ENCODE data around the gene LPA. TPM values are rescaled to one million over a fixed set of nuclear protein-coding genes. Genes with fewer than 3 reads are reported as not detected.
"Not testable (repeated sequence)": the region's sequence is repeated elsewhere in the genome, so short reads cannot be mapped to it uniquely, and the experiment has no call there.

LPA gene
- total RNA-seq, 1 experiment from 2014 or later, result 0.13 TPM

DNA sequence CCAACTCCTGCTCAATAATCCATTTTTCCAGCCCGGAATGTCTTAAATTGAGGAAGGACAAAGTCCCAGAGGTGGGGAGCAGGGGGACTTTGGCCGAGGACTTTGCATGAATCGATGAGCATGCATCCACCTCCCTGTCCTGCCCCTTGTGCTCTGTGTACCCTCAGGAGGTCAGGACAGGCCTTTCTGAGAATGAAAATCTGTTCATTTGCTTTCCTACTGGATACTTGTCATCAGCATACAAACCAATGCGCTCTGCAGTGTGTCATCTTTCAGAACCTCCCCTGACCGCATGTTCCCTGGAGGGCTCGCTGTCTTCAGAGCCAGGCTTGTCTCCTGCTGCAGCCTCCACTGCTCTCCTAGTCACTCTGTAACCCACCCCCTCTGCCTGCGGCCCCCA, 40.6 kb upstream of the LPA start:
- not testable (repeated sequence) for H3K4me1 Mint-ChIP-seq; H3K79me1 ChIP-seq (ENCODE audit: insufficient read depth, low read depth, low read length, poor library complexity, severe bottlenecking); H3K27ac ChIP-seq (ENCODE audit: insufficient read length, low read depth, low read length); H2BK12ac ChIP-seq (ENCODE audit: insufficient read length, low read depth, low read length); H3K23me2 ChIP-seq (ENCODE audit: insufficient read length, low read depth, low read length, poor library complexity, severe bottlenecking); H3K36me3 Mint-ChIP-seq (ENCODE audit: insufficient read depth in 1 of 3, low read depth in 3 of 3); H3K56ac ChIP-seq (ENCODE audit: insufficient read length, low read depth, low read length); H3K27me3 Mint-ChIP-seq (ENCODE audit: low read depth); H3K4me1 ChIP-seq (ENCODE audit: insufficient read depth, low read length); H3K14ac ChIP-seq (ENCODE audit: insufficient read depth, low read length); DNase-seq; H3K27me3 ChIP-seq (ENCODE audit: insufficient read depth, low read length); H2BK15ac ChIP-seq (ENCODE audit: low read depth, low read length); H3T11ph ChIP-seq (ENCODE audit: low read length); H4K20me1 ChIP-seq (ENCODE audit: control insufficient read depth, insufficient read depth, insufficient read length); H2BK20ac ChIP-seq (ENCODE audit: low read depth, low read length, poor library complexity, severe bottlenecking); H3K9me3 Mint-ChIP-seq; H2BK5ac ChIP-seq (ENCODE audit: insufficient read length, low read length); H3K9me3 ChIP-seq (ENCODE audit: control insufficient read depth, low read depth, low read length); H3K27ac Mint-ChIP-seq; H3K9ac ChIP-seq (ENCODE audit: extremely low read depth, insufficient read length, low read length); H4K91ac ChIP-seq (ENCODE audit: insufficient read length, low read depth, low read length); H3K4ac ChIP-seq (ENCODE audit: low read depth, low read length); H3K18ac ChIP-seq (ENCODE audit: insufficient read length, low read depth, low read length); H3K23ac ChIP-seq (ENCODE audit: insufficient read length, low read depth, low read length); H3K4me2 ChIP-seq (ENCODE audit: insufficient read depth, insufficient read length, low read length); H4K8ac ChIP-seq (replicated peaks; ENCODE audit: insufficient read length, low read depth, low read length); H3K79me2 ChIP-seq (ENCODE audit: insufficient read depth, low read length); H3K4me3 Mint-ChIP-seq; H2AFZ ChIP-seq (ENCODE audit: low read length); H4K5ac ChIP-seq (ENCODE audit: insufficient read length, low read depth, low read length); H2AK5ac ChIP-seq (ENCODE audit: insufficient read length, low read length); H2BK120ac ChIP-seq (ENCODE audit: low read depth, low read length, poor library complexity, severe bottlenecking)
- WGBS (ENCODE audit: extremely low coverage, insufficient read length, low lambda C conversion rate), result no CpG with 5 or more reads among the region's 7 CpGs

DNA sequence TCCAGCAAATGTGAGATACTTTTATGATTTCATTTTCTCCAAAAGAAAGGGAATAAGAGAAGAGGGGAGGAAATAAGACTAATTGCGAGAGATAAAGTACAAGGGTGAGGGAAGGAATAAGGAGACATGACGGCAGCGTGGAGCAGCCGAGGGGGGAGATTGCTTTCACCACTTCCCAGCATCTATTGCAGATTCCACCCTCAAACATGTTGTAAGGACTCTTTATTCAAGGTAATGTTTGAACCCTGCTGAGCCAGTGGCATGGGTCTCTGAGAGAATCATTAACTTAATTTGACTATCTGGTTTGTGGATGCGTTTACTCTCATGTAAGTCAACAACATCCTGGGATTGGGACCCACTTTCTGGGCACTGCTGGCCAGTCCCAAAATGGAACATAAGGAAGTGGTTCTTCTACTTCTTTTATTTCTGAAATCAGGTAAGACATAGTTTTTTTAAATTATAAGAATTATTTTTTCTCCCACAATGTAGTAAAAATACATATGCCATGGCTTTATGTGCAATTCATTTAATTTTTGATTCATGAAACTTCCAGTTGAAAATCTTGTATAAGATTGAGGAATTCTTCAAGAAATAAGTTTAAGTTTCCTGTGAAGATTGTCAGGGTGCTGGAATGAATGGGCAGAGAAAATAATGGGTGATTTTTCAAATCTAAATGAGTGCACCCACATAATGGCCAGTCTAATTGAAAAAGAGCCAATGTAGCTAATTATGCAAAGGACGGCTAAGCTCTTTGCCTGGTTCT, 38.0 kb upstream of the LPA start, which contains the start of gene PLG:
PLG (plus strand) TSS at position 327 of the 763 bp plus-strand sequence; CDS start at position 388, 61 bp downstream.
- not testable (repeated sequence) for H2BK120ac ChIP-seq (ENCODE audit: low read depth, low read length, poor library complexity, severe bottlenecking); H4K5ac ChIP-seq (ENCODE audit: insufficient read length, low read depth, low read length); H4K20me1 ChIP-seq (ENCODE audit: control insufficient read depth, insufficient read depth, insufficient read length); H2AFZ ChIP-seq (ENCODE audit: low read length); H3K14ac ChIP-seq (ENCODE audit: insufficient read depth, low read length); H3K36me3 Mint-ChIP-seq (ENCODE audit: insufficient read depth in 1 of 3, low read depth in 3 of 3); H3K27ac Mint-ChIP-seq; H3K18ac ChIP-seq (ENCODE audit: insufficient read length, low read depth, low read length); DNase-seq; H3K27me3 Mint-ChIP-seq (ENCODE audit: low read depth); H2AK5ac ChIP-seq (ENCODE audit: insufficient read length, low read length); H3K4me1 ChIP-seq (ENCODE audit: insufficient read depth, low read length); H3K9ac ChIP-seq (ENCODE audit: extremely low read depth, insufficient read length, low read length); H3K79me2 ChIP-seq (ENCODE audit: insufficient read depth, low read length); H3K27ac ChIP-seq (ENCODE audit: insufficient read length, low read depth, low read length); H3K23ac ChIP-seq (ENCODE audit: insufficient read length, low read depth, low read length); H3K4me3 Mint-ChIP-seq; H2BK15ac ChIP-seq (ENCODE audit: low read depth, low read length); H3K9me3 ChIP-seq (ENCODE audit: control insufficient read depth, low read depth, low read length); H3K4ac ChIP-seq (ENCODE audit: low read depth, low read length); H4K8ac ChIP-seq (replicated peaks; ENCODE audit: insufficient read length, low read depth, low read length); H3K23me2 ChIP-seq (ENCODE audit: insufficient read length, low read depth, low read length, poor library complexity, severe bottlenecking); H3K9me3 Mint-ChIP-seq; H3K4me1 Mint-ChIP-seq; H2BK12ac ChIP-seq (ENCODE audit: insufficient read length, low read depth, low read length); H3K27me3 ChIP-seq (ENCODE audit: insufficient read depth, low read length); H3K79me1 ChIP-seq (ENCODE audit: insufficient read depth, low read depth, low read length, poor library complexity, severe bottlenecking); H4K91ac ChIP-seq (ENCODE audit: insufficient read length, low read depth, low read length); H2BK20ac ChIP-seq (ENCODE audit: low read depth, low read length, poor library complexity, severe bottlenecking); H3K4me2 ChIP-seq (ENCODE audit: insufficient read depth, insufficient read length, low read length); H3T11ph ChIP-seq (ENCODE audit: low read length); H2BK5ac ChIP-seq (ENCODE audit: insufficient read length, low read length); H3K56ac ChIP-seq (ENCODE audit: insufficient read length, low read depth, low read length)
- WGBS (ENCODE audit: extremely low coverage, insufficient read length, low lambda C conversion rate), result no CpG with 5 or more reads among the region's 6 CpGs

Data from H9 (cell line).